CD4-positive, alpha-beta T cell (primary cell): Measurements from ENCODE around the gene RNU1-4. TPM values are rescaled to one million over a fixed set of nuclear protein-coding genes. Genes with fewer than 3 reads are reported as not detected.

Source experiments
- ATAC-seq: fragments of 200-7000 bp; cut with Tn5 transposase; one replicate; pipeline ENCODE4 v1.10.0; 2022; ENCODE audit warnings: mild to moderate bottlenecking; ENCODE audit not compliant: poor library complexity
- CTCF ChIA-PET: fragments of 350-600 bp; sonication (Branson Sonifier 250); formaldehyde crosslinking; loops from one replicate; lab custom pipeline; 2021; ENCODE audit warnings: antibody characterized with exemption, inconsistent platforms; lab: Charles Lee
- POLR2A ChIA-PET: fragments of 350-600 bp; sonication (Branson Sonifier 250); formaldehyde crosslinking; loops from one replicate; lab custom pipeline; 2021; ENCODE audit warnings: antibody characterized with exemption, inconsistent platforms; lab: Charles Lee
- DNase-seq, 14 experiments: peaks; one replicate each; pipeline ENCODE4 v3.0.0-alpha.2; 2013 to 2020; ENCODE audit warnings: mixed read lengths in 2 of 14
- H3K27ac ChIP-seq, 2 donors: one replicate each; pipeline versions ENCODE4 v1.5.1 to v1.7.0; 2013; ENCODE audit warnings: low read length in 2 of 2, low read depth in 1 of 2, mild to moderate bottlenecking in 1 of 2
- H3K27me3 ChIP-seq, 2 experiments: 1 replicate in 1 of 2; 2 replicates in 1 of 2; pipeline versions ENCODE4 v1.6.1 to v1.7.0; 2013; ENCODE audit warnings: low read length in 2 of 2, control low read depth in 1 of 2, mild to moderate bottlenecking in 1 of 2, moderate library complexity in 1 of 2; ENCODE audit not compliant: insufficient read depth in 2 of 2, control insufficient read depth in 1 of 2
- H3K36me3 ChIP-seq: one replicate; pipeline ENCODE4 v1.6.1; 2013; ENCODE audit warnings: low read length, control low read depth; ENCODE audit not compliant: insufficient read depth
- H3K4me1 ChIP-seq: one replicate; pipeline ENCODE4 v1.6.1; 2013; ENCODE audit warnings: low read length, control low read depth; ENCODE audit not compliant: insufficient read depth
- H3K4me3 ChIP-seq: one replicate; pipeline ENCODE4 v1.5.1; 2013; ENCODE audit warnings: mild to moderate bottlenecking, low read length, moderate library complexity
- H3K9me3 ChIP-seq, 2 experiments: 1 replicate in 1 of 2; 2 replicates in 1 of 2; pipeline versions ENCODE4 v1.6.1 to v1.7.0; 2013; ENCODE audit warnings: low read length in 2 of 2, mild to moderate bottlenecking in 2 of 2, control low read depth in 1 of 2, moderate library complexity in 1 of 2; ENCODE audit not compliant: control insufficient read depth in 1 of 2, insufficient read depth in 1 of 2
- H3K27ac Mint-ChIP-seq: one replicate; pipeline ENCODE4 v1.8.0; 2020; ENCODE audit warnings: mixed read lengths
- H3K27me3 Mint-ChIP-seq: one replicate; pipeline ENCODE4 v1.8.0; 2021; ENCODE audit warnings: mixed read lengths
- H3K36me3 Mint-ChIP-seq: one replicate; pipeline ENCODE4 v1.8.0; 2021; ENCODE audit warnings: low read depth, mixed read lengths
- H3K4me1 Mint-ChIP-seq: one replicate; pipeline ENCODE4 v1.8.0; 2021; ENCODE audit warnings: low read depth, mixed read lengths
- H3K4me3 Mint-ChIP-seq: one replicate; pipeline ENCODE4 v1.8.0; 2020; ENCODE audit warnings: mild to moderate bottlenecking, mixed read lengths
- H3K9me3 Mint-ChIP-seq: one replicate; pipeline ENCODE4 v1.8.0; 2020; ENCODE audit warnings: mixed read lengths
- CTCF ChIP-seq: fragments of 200-600 bp; IDR thresholded peaks from one replicate; pipeline ENCODE4 v1.8.0; 2022; ENCODE audit warnings: antibody characterized with exemption, mild to moderate bottlenecking
- intact Hi-C, 2 experiments: fragments of 100-400 bp; cut with DNase I in 1 of 2; cut with micrococcal nuclease in 1 of 2; formaldehyde crosslinking; loops; one replicate each; pipeline versions ENCODE4 v1.15.1 to v1.9.0; 2023 to 2025; cut with DNase I, micrococcal nuclease
- total RNA-seq, 174 experiments: library from RNA in 2 of 174; stranded (reverse) in 2 of 174; gene quantifications; one replicate each; pipeline ENCODE4 v1.2.3 and lab custom pipeline; 2021 to 2026

The RNU1-4 gene
- total RNA-seq, 2 experiments from 2014 or later = 4,982 to 5,937 TPM

- ATAC-seq = no peak
- Histone ChIP-seq H3K36me3 (no peaks in the 10 kb centered on the region), H3K9me3 (peaks cover 0 to 4% of the 10 kb centered on the region in 2 experiments), H3K27me3 (peaks cover 0 to 3% of the 10 kb centered on the region in 2 experiments), H3K4me1 (no peaks in the 10 kb centered on the region), H3K27ac (no peak overlapping the region), H3K4me3 (no peak overlapping the region)
- CTCF ChIA-PET = no interaction called here
- intact Hi-C loops = loop anchor here in 1 of 2 experiments (10.0 kb wide), 2 partner anchors 235 to 735 kb away; no protein-coding TSS in a partner anchor
- TF ChIP-seq CTCF = no peak
- DNase-seq = peak in 2 of 14 experiments; percentile 5 to 13
- POLR2A ChIA-PET = no interaction called here
- no peak overlapping the region for H3K4me3 Mint-ChIP-seq
- no peaks in the 10 kb centered on the region for H3K9me3 Mint-ChIP-seq
- peaks cover 21% of the 10 kb centered on the region for H3K27me3 Mint-ChIP-seq
- H3K27ac Mint-ChIP-seq = no peak overlapping the region
- no peaks in the 10 kb centered on the region for H3K4me1 Mint-ChIP-seq
- no peaks in the 10 kb centered on the region for H3K36me3 Mint-ChIP-seq
Observed at GRCh38 chr1:16719571-16720350, 20.6 kb upstream of the RNU1-4 start.

- Histone ChIP-seq H3K27ac (no peak overlapping the region), H3K36me3 (no peaks in the 10 kb centered on the region), H3K4me3 (no peak overlapping the region), H3K27me3 (peaks cover 0 to 7% of the 10 kb centered on the region in 2 experiments), H3K9me3 (peaks cover 0 to 4% of the 10 kb centered on the region in 2 experiments), H3K4me1 (no peaks in the 10 kb centered on the region)
- intact Hi-C loops = loop anchor here in 1 of 2 experiments (10.0 kb wide), 2 partner anchors 234 to 734 kb away; no protein-coding TSS in a partner anchor
- no peak for ATAC-seq
- H3K27ac Mint-ChIP-seq = no peak overlapping the region
- H3K4me1 Mint-ChIP-seq = no peaks in the 10 kb centered on the region
- H3K9me3 Mint-ChIP-seq = no peaks in the 10 kb centered on the region
- POLR2A ChIA-PET = no interaction called here
- CTCF ChIA-PET = no interaction called here
- H3K4me3 Mint-ChIP-seq = no peak overlapping the region
- DNase-seq = peak in 2 of 14 experiments; percentile 8 to 9
- no peaks in the 10 kb centered on the region for H3K36me3 Mint-ChIP-seq
- peaks cover 21% of the 10 kb centered on the region for H3K27me3 Mint-ChIP-seq
- no peak for TF ChIP-seq CTCF
Observed at GRCh38 chr1:16720351-16721223, 19.7 kb upstream of the RNU1-4 start.

GRCh38 chr1:16721871-16722641 lies 18.3 kb upstream of the RNU1-4 start:
- no peaks in the 10 kb centered on the region for H3K36me3 ChIP-seq
- no peak overlapping the region for H3K27ac ChIP-seq
- H3K4me3 ChIP-seq = no peak overlapping the region
- ATAC-seq = no peak
- CTCF ChIA-PET = no interaction called here
- H3K4me1 Mint-ChIP-seq = no peaks in the 10 kb centered on the region
- DNase-seq = peak in 1 of 14 experiments; percentile 3
- no peaks in the 10 kb centered on the region for H3K4me1 ChIP-seq
- intact Hi-C loops = loop anchor here in 1 of 2 experiments (10.0 kb wide), 2 partner anchors 233 to 733 kb away; no protein-coding TSS in a partner anchor
- no peaks in the 10 kb centered on the region for H3K9me3 Mint-ChIP-seq
- no peak overlapping the region for H3K4me3 Mint-ChIP-seq
- H3K27me3 Mint-ChIP-seq = peaks cover 10% of the 10 kb centered on the region
- no peak overlapping the region for H3K27ac Mint-ChIP-seq
- H3K27me3 ChIP-seq = peaks cover 0 to 7% of the 10 kb centered on the region in 2 experiments
- TF ChIP-seq CTCF = no peak
- POLR2A ChIA-PET = no interaction called here
- H3K36me3 Mint-ChIP-seq = no peaks in the 10 kb centered on the region
- H3K9me3 ChIP-seq = peaks cover 0 to 4% of the 10 kb centered on the region in 2 experiments
